Activated gamma-delta T cell (primary cell): Measurements from ENCODE around the gene PRELID1.
A peak's percentile ranks its signal among the peaks of the same experiment; 100 is the strongest.
"Not testable (repeated sequence)": the region's sequence is repeated elsewhere in the genome, so short reads cannot be mapped to it uniquely, and the experiment has no call there.

Experiments
- DNase-seq: peaks from one replicate; lab custom pipeline; 2025; lab: John Stamatoyannopoulos, UW

The PRELID1 gene

GRCh38 chr5:177300236-177300880 is 3.2 kb upstream of the PRELID1 start:
- peak; percentile 31 for DNase-seq

GRCh38 chr5:177300951-177301350 is 2.6 kb upstream of the PRELID1 start:
- no peak for DNase-seq

- DNase-seq: no peak
These were observed 2.0 kb upstream of the PRELID1 start for GRCh38 chr5:177301503-177302165.

GRCh38 chr5:177302354-177303110 is 1.1 kb upstream of the PRELID1 start:
- no peak for DNase-seq

- no peak for DNase-seq
These were observed 359 bp downstream of the PRELID1 start for GRCh38 chr5:177303925-177304391.

GRCh38 chr5:177304392-177305119 is 957 bp downstream of the PRELID1 start:
- DNase-seq: no peak

- DNase-seq: not testable (repeated sequence)
These were observed 2.6 kb downstream of the PRELID1 start for GRCh38 chr5:177306103-177306640.

GRCh38 chr5:177306674-177307543 is 3.3 kb downstream of the PRELID1 start:
- DNase-seq: no peak

GRCh38 chr5:177307544-177308363 is 4.2 kb downstream of the PRELID1 start:
- DNase-seq: no peak

- no peak for DNase-seq
These were observed 5.1 kb downstream of the PRELID1 start for GRCh38 chr5:177308740-177309139.

GRCh38 chr5:177309351-177310191 is 6.0 kb downstream of the PRELID1 start:
- DNase-seq: no peak

- DNase-seq: no peak
These were observed 6.7 kb downstream of the PRELID1 start for GRCh38 chr5:177310332-177310731.

GRCh38 chr5:177310757-177311391 is 7.3 kb downstream of the PRELID1 start:
- no peak for DNase-seq

- DNase-seq: no peak
These were observed 7.8 kb downstream of the PRELID1 start for GRCh38 chr5:177311392-177311722.

GRCh38 chr5:177311723-177312648 is 8.4 kb downstream of the PRELID1 start, which contains the start of gene MXD3:
MXD3 (minus strand) TSS chr5:177311898; CDS start chr5:177311830, 68 bp downstream.
- peak; percentile 78 for DNase-seq

GRCh38 chr5:177312649-177313181 is 9.1 kb downstream of the PRELID1 start:
- no peak for DNase-seq
